Bone marrow (tissue), 2 donors: ENCODE measurements around the gene ERAL1.

ENCODE experiments used
- DNase-seq, 2 donors: peaks; one replicate each; lab custom pipeline; 2025; lab: John Stamatoyannopoulos, UW

ERAL1 gene

DNA sequence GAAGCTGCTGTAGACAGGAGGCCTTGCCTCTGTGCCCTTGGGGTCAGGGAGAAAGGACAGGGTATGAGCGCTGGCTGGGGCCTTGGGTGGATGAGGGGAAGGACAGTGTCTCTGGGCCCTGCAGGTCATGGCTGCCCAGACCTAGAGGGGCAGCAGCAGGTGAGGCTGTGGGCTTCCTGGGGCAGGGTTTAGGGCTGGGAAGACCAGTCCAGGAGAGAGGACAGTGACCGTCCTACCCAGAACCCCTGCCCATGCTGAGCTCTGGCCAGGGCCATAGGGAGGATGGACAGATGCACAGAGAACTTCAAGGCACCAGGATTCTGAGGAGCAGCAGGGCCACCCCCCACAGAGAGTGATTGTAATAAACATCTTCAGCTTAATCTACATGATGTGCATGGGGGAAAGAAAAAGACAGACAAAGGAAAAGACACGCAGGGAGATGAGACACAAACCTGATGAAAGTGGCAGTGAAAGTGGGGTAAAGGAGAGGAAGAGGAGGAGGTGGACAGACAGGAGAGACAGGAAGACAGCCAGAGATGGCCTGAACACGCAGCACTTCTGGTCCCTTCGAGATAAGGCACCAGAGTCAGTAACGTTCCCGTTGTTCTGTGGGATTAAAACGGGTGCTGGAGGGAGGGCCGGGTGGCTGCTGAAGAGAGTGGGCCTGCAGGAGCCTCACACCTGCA, 25.2 kb downstream of the ERAL1 start:
- DNase-seq, result no peak

DNA sequence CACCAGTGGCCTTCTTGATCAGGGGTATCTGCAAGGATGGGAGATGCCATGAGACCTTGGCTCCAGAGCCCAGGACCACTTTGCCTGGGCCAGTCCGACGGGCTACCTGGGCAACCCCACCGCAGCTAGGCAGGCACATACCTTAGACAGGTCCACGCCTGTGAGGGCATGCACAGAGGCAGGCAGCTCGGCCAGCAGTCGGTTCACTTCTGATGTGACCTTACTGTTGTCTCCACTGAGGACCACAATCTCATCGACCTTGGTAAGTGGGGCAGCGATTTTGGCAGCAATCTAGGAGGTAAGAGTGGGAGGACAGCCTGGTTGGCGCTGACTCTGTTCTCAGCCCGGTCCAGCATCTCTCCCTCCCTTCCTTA, 25.7 kb downstream of the ERAL1 start:
- DNase-seq, result no peak

DNA sequence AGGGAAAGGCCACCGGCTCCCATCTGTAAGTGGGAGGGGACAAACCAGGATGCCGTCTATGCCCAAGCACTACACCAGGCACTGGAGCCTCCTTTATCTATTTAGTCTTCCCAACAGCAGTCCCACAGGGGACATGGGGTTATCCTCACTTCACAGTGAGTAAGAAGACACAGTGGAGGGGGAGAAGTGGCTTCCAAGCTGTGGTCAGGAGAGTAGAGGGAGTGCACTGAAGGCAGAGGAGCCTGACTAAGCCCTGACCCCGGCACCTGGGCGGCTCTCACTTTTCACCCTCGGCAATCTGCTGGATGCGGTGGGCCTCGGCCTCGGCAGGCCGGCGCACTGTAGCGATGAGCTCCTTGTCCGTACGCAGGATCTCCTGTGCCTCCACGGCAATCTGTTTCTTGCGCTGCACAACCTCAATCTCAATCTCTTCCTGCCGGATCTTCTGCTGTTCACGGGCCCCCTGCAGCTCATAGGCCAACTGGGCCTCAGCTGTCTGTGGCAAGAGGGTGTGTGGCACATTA, 26.8 kb downstream of the ERAL1 start:
- no peak for DNase-seq

DNA sequence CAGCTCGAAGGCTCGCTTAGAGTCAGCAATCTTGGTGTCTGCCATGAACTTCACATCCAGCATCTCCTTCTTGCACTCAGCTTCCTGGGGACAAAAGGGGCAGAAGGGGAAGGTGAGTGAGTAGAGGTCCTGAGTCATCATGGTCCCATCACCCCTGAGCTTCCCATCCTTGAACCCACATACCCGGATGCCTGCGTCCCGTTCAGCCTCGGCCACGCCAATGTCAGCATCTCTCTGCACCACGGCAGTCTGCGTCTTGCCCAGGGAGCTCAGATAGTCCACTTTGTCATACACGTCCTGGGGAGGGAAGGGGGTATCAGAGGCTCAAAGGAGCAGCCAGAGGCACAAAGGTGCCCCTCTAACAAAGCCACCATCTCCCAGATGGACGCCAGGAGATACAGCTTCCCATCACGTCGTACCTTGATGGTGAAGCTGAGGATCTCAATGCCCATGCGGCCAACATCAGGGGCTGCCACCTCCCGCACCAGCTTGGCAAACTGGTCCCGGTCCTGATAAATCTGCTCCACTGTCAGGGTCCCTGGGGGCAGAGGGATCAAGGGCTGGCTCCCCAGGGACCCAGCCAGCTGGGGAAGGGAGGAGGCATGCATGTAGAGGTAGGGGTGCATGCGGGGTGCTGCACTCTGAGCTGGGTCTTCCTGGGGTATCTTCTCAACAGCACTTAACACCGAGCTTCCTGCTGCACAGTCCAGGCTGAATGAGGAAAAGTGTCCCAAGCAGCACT, 27.5 kb downstream of the ERAL1 start:
- no peak for DNase-seq

DNA sequence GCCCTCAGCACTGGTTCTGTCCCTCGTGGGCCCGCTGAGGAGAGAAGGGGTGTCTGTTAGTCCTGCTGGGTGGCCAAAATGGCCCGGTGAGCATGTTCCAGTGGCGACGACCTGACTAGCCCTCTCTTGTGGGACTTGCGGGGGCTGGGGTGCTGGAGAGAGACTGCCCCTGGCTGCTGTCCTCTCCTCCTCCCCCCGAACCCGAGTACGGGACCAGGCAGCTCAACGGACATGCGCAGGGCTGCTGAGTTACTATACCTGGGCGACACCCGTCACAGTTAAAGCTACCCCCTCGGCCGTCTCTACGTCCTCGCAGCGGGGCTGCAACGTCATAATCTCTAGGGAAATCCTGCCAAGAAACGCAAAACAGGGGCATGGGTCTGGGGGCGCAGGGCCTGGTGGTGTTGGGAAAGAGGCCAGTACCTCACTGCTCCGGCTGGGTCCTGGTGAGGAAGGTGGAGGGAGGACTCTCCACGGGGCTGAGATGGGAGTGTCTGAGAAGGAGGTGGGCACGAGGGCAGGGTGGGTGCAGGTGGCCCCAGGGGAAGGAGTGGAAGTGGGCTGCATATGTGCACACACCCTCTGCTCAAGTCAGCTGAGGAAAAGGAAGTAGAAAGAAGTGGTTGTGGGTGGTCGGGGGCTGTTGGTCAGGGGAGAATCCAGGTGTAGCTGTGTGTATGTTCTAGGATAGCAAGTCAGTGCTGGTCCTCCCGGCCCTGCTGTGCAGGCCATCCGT, 29.3 kb downstream of the ERAL1 start:
- DNase-seq, result no peak

DNA sequence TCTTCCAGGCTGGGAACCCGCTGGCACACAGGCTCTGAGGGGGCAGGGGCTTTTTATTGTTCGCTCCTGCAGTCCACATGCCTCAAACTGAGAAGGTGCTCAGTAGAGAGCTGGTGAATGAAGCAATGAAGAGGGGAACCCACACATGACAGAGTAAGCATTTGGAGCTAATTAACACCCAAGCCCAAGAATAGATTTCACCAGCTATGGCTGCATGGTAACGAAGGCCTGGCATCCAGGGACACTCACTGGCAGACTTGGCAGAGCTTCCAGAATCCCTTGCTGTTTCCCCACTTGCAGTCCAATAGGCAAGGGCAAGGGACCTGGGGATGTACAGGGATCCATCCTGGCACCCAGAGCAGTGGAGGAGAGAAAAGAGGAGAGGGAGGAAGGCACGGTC, 30.5 kb downstream of the ERAL1 start:
- no peak for DNase-seq

DNA sequence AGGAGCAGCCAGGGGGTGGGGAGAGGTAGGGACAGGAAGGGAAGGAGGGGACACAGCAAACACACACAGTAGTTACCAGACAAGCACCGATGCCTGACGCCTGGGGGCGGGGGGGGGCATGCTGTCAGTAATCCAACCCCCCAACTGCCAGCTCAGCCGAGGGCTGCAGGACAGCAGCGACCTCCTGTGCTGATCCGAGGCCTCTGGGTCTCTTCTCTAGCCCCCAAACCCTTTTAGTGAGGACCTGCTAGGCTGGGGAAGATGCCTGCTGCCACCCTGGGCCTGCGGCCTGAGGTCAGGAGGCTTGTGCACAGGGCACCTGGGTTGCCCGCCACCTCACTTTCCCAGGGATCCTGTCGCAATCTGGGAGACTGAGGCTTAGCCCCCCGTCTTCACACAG, 31.1 kb downstream of the ERAL1 start:
- no peak for DNase-seq

DNA sequence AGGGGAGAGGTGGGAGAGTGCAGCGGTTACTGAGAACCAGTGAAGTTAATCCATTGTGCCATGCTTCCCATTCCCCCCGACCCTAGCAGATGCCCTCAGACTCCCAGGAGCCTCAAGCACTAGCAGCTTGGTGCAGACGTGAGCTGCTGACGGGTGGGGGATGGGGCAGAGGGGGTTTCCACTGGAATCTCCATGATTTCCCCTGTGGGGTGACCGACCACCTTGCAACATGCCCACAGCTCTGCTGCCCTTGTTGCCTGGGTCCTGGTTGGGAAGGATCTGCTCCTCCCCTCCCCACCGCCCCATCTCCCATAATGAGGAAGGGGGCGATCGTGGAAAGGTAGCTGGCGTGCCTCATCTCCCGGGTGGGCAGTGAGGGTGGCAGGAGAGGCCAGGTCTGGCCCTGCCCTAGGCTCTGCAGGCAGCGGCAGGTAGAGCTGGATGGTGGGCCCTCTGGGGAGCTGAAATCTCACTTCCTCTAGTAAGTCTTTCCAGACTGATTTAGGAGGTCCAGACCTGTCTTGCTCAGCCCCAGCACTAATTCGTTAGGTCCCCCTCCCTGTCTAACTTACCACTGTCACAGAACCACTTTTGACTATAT, 33.2 kb downstream of the ERAL1 start:
- no peak for DNase-seq

DNA sequence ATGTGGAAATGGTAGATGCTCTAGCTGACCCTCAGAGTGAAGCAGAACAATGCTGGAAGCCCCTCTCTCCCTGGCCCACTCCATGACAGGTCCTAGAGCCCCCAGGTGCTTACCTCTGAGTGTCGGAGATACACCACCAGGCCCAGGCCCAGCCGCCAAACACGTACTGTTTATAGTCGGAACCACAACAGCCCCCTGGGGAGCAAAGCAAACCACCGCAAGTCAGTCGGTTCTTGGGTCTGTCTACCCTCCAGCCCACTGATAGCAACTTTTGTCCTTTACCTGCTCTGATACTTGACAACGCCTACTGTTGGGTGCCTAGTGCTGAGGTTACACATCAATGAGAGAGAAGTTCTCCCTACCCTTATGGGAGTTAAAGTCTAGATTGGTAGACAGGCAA, 34.0 kb downstream of the ERAL1 start:
- no peak for DNase-seq

DNA sequence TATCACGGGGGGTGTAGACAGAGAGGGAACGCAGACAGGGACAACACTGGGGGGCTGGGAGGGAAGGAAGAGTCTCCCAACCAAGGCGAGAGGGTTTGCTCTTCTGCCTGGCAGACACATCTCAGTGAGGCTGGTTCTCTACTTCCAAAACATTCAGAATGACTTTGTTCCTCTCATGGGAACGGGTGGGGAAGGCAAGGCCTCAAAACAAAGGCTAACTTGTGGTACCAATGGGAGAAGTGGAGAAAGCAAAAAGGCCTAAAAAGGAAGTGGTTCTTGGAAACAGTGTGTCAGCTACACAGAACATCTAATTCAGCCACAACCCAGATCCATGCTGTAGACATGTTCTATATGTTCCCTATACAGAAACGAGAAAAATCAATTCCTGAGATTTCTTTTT, 35.2 kb downstream of the ERAL1 start:
- DNase-seq, result no peak

DNA sequence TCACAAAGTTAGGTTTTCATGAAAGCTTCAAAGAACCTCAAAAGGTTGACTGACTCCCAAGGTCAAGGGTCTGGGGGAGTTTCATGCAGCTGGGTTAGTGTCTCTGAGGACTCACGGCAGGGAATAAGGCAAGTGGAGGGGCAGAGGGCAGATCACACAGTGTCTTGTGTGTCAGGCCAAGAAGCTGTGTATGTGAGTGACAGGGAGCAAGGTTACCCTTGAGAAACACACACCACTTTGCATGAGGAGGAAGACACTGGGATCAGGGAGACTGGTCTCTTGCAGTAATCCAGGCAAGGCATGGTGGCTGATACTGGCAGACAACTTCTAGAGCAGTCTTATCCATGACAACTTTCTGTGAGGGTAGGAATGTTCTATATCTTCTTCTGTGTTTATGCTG, 36.4 kb downstream of the ERAL1 start:
- DNase-seq, result no peak

DNA sequence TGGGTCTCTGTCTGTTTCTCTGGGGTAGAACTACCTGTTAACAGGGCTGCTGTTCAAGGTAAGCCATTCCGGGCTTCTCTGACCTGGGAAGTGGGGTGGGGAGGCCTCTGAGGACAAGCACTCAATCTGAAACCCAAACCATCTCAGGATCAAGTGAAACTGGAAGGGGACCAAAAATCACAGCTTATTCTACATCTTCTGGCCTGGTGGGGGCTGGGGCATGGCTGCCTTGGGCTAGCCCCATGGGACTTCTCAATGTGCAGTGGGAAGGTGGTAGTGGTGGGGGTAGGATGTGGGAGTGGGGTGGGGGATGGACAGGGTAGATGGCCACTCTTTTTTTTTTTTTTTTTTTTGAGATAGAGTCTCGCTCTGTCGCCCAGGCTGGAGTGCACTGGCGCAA, 37.2 kb downstream of the ERAL1 start:
- no peak for DNase-seq

DNA sequence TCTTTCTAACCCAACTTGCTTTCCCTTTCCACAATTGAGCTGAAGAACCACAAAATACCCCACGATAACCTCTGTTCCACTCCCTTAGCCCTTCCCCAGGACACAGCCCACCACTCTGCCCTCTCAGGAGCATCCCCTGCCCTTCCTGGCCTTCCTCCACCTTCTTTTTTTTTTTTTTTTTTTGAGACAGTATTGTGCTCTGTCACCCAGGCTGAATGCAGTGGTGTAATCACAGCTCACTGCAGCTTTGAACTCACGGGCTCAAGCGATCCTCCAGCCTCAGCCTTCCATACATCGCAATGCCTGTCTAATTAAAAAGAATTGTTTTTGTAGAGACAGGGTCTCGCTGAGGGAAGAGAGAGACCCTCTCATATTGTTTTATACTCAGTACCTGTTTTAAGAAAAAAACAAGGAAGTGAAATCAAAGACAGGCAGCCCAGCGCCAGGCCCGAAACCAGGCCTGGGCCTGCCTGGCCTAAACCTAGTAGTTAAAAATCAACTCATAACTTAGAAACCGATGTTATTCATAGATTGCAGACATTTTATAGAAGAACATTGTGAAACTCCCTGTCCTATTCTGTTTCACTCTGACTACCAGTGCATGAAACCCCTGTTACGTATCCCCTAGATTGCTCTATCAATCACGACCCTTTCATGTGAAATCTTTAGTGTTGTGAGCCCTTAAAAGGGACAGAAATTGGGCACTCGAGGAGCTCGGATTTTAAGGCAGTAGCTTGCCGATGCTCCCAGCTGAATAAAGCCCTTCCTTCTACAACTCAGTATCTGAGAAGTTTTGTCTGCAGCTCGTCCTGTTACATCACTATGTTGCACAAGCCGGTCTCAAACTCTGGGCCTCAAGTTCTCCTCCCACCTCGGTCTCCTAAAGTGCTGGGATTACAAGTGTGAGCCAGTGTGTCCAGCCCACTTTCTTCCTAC, 38.7 kb downstream of the ERAL1 start:
- peak in 1 of 2 donors; percentile 10 for DNase-seq

DNA sequence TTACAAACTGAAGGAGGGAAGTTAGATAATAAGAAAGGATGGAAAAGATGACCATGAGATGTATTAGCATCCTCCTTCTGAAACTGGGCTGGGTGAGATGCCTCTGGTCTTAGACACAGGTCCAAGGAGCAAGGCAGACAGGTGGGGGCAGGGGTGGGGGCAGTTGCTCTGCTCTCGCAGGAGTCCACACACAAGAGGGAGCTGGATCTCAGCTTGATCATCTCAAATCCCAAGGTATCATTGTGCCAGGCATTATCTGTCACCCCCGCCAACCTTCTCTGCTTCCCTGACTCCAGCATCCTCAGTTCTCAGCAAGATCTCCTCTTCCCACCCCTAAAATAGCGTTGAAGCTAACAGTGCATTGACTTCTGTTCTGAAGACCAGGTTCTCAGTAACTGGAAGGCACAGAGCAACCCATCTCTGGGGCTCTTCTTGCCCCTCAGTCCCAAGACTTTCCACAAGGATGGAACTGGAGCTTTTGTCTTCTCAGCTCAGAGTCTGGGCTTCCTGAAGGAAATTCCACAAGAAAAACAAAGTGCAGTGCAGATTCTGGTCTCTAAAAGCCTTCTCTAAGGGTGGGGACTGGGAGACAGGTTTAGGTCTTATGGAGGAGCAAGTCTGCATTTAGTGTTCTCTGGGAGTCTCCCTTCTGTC, 41.1 kb downstream of the ERAL1 start:
- no peak for DNase-seq

DNA sequence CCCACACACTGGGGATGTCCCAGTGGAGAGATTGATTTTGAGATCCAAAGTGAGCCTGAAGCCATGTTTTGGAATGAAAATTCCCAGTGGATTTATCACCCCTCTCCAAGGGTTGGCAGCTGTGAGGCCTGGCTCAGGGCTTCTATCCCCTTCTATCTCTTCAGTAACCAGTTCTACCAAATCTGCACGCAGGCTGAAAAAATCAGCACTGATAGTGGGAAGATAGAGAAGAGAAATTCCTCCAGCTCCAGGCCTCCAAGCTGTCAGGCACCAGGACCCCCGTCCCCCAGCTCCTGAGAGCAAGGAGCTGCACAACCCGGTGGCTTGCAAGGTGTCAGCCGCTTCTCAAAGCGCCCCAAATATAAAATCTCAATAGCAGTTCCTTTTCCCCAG, 41.7 kb downstream of the ERAL1 start:
- DNase-seq, result no peak

DNA sequence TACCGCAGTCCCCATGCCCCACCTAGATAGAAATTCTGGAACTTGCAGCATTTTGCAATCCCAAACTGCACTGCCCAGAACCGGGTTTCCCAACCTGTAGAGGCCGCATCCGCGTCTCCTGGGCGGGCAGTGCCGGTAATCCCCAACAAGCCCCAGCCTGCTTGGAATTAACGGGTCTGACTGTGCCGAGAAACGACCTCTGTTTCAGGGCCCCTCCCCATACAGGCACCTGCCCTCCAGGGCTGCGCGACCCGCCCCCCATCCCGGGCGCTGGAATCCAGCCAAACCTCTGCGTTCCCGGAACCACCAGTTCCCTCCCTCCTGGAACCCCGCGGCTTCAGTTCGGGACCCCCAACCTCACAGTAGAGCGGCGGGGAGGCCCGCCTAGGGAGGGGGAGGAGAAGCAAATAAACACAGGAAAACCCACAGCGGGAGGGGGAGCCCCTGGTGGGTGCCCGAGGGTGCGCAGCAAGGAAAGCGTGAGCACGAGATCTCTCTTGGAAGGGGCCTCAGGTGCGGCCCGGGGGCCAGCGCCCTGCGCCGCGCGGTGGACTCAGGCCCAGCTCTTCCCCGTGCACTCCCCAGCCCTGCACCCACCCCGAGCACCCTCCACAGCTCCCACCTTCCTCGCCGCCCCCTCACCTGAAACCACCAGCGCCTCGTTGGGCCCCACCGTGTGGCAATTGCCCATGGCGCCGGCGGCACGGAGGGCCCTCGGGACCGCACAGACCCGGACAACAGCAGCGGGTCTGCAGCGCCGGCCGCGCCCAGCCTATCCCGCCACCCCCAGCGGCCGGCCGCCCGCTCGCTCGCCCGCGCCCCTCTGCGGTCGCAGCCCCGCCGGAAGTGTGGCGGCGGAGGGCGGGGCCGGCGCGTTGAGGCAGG, 42.3 kb downstream of the ERAL1 start, which contains the start of gene FLOT2:
Gene FLOT2 (minus strand): TSS at position 850 of the 885 bp plus-strand sequence. CDS start 159 bp downstream, at position 691.
- DNase-seq, result peak; percentile 21 to 29

DNA sequence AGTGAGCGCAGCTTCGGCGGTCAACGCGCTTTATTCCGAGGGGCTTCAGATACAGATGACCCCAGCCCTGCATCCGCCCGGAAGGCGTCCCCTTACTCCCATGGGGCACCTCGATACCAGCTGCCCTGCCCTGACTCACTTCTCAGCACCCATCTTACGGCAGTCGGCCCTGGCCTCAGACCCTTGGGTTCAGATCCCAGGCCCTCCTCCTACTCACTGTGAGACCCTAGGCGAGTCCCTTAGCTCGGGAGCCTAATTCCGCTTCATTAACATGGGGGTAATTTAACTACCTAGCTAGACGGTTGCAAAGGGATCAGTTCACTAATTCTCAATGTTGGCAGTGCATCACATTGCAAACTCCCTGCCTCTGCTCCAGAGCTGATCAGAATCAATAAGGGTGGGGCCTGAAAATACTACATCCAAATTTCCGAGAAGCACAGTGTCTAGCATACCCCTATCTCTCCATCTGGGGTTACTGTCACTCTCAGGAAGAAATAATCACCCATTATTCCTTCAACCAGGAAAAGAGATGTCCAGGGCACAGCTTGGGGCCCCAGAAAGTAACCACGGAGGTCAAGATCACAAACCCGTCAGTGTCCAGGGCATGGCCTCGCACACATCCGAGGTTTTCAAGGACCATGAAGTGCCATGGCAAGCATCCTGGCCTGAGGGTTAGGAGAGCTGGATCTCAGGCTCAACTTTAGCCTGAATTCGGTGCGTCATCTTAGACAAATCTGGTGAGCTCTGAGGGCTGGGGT, 43.1 kb downstream of the ERAL1 start:
- no peak for DNase-seq

DNA sequence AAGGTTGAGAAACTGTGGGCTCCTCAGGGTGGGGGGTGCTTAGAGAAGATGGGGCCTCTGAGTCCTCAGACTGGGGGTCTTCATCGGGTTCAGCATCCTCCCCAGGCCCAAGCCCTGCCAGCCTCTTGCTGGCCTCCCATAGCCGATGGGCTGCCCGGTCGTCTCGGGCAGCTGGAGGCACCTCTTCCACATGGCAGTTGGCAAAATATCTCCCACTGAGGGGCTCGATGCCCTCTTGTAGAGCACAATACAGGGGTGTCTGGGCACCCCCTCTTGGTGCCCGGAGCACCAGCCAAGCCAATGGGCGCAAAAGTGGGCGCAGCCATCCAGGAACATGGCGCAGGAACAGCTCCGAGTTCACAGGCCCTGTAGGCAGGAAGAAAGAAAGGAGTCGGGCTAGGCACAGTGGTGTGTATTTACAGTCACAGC, 43.7 kb downstream of the ERAL1 start:
- DNase-seq, result no peak
